ENCODE results near the gene R3HDM2. TPM values are rescaled to one million over a fixed set of nuclear protein-coding genes. Genes with fewer than 3 reads are reported as not detected.

The R3HDM2 gene
- total and polyA plus RNA-seq, 2 donors (not counting 1 experiment from before 2014, with no cell fraction given): 21.3 to 22.8 TPM

- Histone ChIP-seq H3K4me2 (ENCODE audit: extremely low read depth, insufficient read depth, low read length) (no peak overlapping the region), H3K36me3 (ENCODE audit: control insufficient read depth, insufficient read depth, low read length) (peaks cover 27% of the 10 kb centered on the region), H3K27me3 (ENCODE audit: control insufficient read depth, insufficient read depth, low read length) (peaks cover 34% of the 10 kb centered on the region), H3K9me3 (ENCODE audit: control insufficient read depth, insufficient read depth, low read depth, low read length) (no peaks in the 10 kb centered on the region), H3K9ac (ENCODE audit: insufficient read depth, low read length) (no peak overlapping the region), H4K20me1 (ENCODE audit: control insufficient read depth, extremely low read depth, insufficient read depth, low read length) (no peaks in the 10 kb centered on the region), H3K79me2 (ENCODE audit: control insufficient read depth, insufficient read depth, low read length) (no peaks in the 10 kb centered on the region), H3K4me1 (ENCODE audit: control insufficient read depth, extremely low read depth, insufficient read depth, low read length) (peaks cover 9% of the 10 kb centered on the region), H3K27ac (ENCODE audit: insufficient read depth, low read length) (no peak overlapping the region), H2AFZ (ENCODE audit: low read length) (no peak overlapping the region), H3K4me3 (replicated peaks in 1 of 4; ENCODE audit: control extremely low read depth in 1 of 4, insufficient read depth in 1 of 4, low read depth in 3 of 4, low read length in 4 of 4) (no peak overlapping the region)
- no peak for DNase-seq (ENCODE audit: low read depth in 2 of 2)
- TF ChIP-seq EZH2 (IDR thresholded peaks at IDR 0.05; ENCODE audit: low read length, missing control alignments): peak; percentile 26
- TF ChIP-seq CTCF (conservative IDR thresholded peaks at IDR 0.05 in 1 of 2, IDR thresholded peaks at IDR 0.05 in 1 of 2; ENCODE audit: low read depth in 1 of 2, low read length in 2 of 2): no peak
Observed at GRCh38 chr12:57215065-57215464, 215.8 kb downstream of the R3HDM2 start.

- peaks cover 34% of the 10 kb centered on the region for H3K36me3 ChIP-seq (ENCODE audit: control insufficient read depth, insufficient read depth, low read length)
- peaks cover 9% of the 10 kb centered on the region for H3K4me1 ChIP-seq (ENCODE audit: control insufficient read depth, extremely low read depth, insufficient read depth, low read length)
- peak; percentile 41 to 68 for TF ChIP-seq CTCF (conservative IDR thresholded peaks at IDR 0.05 in 1 of 2, IDR thresholded peaks at IDR 0.05 in 1 of 2; ENCODE audit: low read depth in 1 of 2, low read length in 2 of 2)
- no peak for TF ChIP-seq EZH2 (IDR thresholded peaks at IDR 0.05; ENCODE audit: low read length, missing control alignments)
- peaks cover 28% of the 10 kb centered on the region for H3K27me3 ChIP-seq (ENCODE audit: control insufficient read depth, insufficient read depth, low read length)
- H3K4me3 ChIP-seq (replicated peaks in 1 of 4; ENCODE audit: control extremely low read depth in 1 of 4, insufficient read depth in 1 of 4, low read depth in 3 of 4, low read length in 4 of 4): no peak overlapping the region
- H3K9ac ChIP-seq (ENCODE audit: insufficient read depth, low read length): no peak overlapping the region
- no peak overlapping the region for H3K27ac ChIP-seq (ENCODE audit: insufficient read depth, low read length)
- no peaks in the 10 kb centered on the region for H3K9me3 ChIP-seq (ENCODE audit: control insufficient read depth, insufficient read depth, low read depth, low read length)
- no peak overlapping the region for H2AFZ ChIP-seq (ENCODE audit: low read length)
- peak; percentile 37 to 54 for DNase-seq (ENCODE audit: low read depth in 2 of 2)
- no peak overlapping the region for H3K4me2 ChIP-seq (ENCODE audit: extremely low read depth, insufficient read depth, low read length)
- H4K20me1 ChIP-seq (ENCODE audit: control insufficient read depth, extremely low read depth, insufficient read depth, low read length): no peaks in the 10 kb centered on the region
- no peaks in the 10 kb centered on the region for H3K79me2 ChIP-seq (ENCODE audit: control insufficient read depth, insufficient read depth, low read length)
Observed at GRCh38 chr12:57214398-57214781, 216.5 kb downstream of the R3HDM2 start.

- TF ChIP-seq EZH2 (IDR thresholded peaks at IDR 0.05; ENCODE audit: low read length, missing control alignments): no peak
- TF ChIP-seq CTCF (conservative IDR thresholded peaks at IDR 0.05 in 1 of 2, IDR thresholded peaks at IDR 0.05 in 1 of 2; ENCODE audit: low read depth in 1 of 2, low read length in 2 of 2): no peak
- Histone ChIP-seq H4K20me1 (ENCODE audit: control insufficient read depth, extremely low read depth, insufficient read depth, low read length) (no peaks in the 10 kb centered on the region), H3K9ac (ENCODE audit: insufficient read depth, low read length) (no peak overlapping the region), H3K36me3 (ENCODE audit: control insufficient read depth, insufficient read depth, low read length) (peaks cover 38% of the 10 kb centered on the region), H3K4me1 (ENCODE audit: control insufficient read depth, extremely low read depth, insufficient read depth, low read length) (peaks cover 9% of the 10 kb centered on the region), H2AFZ (ENCODE audit: low read length) (no peak overlapping the region), H3K27ac (ENCODE audit: insufficient read depth, low read length) (no peak overlapping the region), H3K9me3 (ENCODE audit: control insufficient read depth, insufficient read depth, low read depth, low read length) (no peaks in the 10 kb centered on the region), H3K79me2 (ENCODE audit: control insufficient read depth, insufficient read depth, low read length) (no peaks in the 10 kb centered on the region), H3K4me2 (ENCODE audit: extremely low read depth, insufficient read depth, low read length) (no peak overlapping the region), H3K27me3 (ENCODE audit: control insufficient read depth, insufficient read depth, low read length) (peaks cover 26% of the 10 kb centered on the region), H3K4me3 (replicated peaks in 1 of 4; ENCODE audit: control extremely low read depth in 1 of 4, insufficient read depth in 1 of 4, low read depth in 3 of 4, low read length in 4 of 4) (no peak overlapping the region)
- DNase-seq (ENCODE audit: low read depth in 2 of 2): no peak
Observed at GRCh38 chr12:57213763-57214397, 217.0 kb downstream of the R3HDM2 start.

Data from fibroblast of lung (primary cell).